GM19452 (cell line): ENCODE measurements around the gene CYP26C1.
"Not testable (repeated sequence)": the region's sequence is repeated elsewhere in the genome, so short reads cannot be mapped to it uniquely, and the experiment has no call there.

ENCODE experiments used
- ATAC-seq: cut with Tn5 transposase; IDR thresholded peaks from one replicate; pipeline ENCODE4 v1.9.1; 2021; ENCODE audit not compliant: unreplicated experiment

CYP26C1 gene

DNA sequence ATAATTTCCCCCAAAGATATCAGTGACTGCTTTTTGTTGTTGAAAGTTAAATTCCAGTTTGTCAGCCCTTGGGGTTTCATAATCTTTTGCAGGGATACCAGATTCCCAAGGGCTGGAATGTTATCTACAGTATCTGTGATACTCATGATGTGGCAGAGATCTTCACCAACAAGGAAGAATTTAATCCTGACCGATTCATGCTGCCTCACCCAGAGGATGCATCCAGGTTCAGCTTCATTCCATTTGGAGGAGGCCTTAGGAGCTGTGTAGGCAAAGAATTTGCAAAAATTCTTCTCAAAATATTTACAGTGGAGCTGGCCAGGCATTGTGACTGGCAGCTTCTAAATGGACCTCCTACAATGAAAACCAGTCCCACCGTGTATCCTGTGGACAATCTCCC is 16.3 kb downstream of the CYP26C1 start:
- no peak for ATAC-seq

DNA sequence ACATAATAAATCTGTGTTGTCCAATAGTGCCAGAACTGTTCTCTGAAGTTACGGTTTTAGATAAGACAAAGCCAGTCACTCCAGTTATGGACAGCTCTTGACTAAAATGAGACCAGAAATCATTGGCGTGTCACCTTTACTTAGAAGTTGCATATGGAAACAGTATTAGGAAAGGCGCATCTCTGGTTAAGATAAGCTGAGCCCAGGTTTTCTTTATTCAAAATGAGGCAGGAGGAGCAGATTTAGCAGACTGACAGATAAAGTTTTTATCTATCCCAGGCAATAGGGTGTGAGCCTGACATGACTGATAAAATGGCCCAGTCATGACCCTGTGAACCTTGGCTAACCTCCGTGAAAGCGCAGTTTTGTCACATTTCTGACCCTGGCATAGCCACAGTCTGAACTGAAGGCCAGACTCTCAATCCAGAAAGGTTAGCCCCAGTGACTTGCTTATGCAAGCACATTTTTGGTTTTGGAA is 17.3 kb downstream of the CYP26C1 start:
- no peak for ATAC-seq

DNA sequence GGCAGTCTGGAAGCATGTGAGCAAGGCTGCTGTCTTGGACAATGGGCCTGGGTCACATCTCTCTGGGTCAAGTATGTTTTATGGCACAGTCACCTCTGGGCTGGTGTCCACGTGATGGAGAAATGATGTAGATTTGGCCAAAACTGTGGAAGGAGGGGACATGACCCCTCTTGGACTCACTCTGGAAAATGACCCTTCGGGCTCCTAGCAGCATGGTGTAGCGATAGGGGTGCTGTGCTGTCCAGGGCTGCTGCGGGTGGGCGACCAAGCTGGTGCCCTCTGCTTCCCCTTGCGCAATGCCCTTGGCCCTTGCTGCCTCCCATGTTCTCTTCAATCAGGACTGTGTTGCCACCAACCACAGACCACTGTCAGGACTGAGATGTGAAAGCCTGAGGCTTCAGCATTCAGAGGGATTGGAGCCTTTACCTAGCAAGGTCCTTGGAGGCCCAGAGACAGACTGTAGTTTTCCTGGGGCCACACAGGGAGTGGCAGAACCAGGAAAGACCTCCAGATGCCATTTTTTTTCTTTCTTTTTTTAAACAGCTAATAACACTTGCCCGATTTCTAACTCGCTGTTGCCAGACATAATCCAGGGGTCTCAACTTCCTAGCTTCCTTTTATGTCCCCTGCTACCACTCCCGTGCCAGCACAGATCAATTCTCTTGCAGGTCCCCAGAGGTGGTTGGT is 19.2 kb downstream of the CYP26C1 start:
- ATAC-seq, result no peak

DNA sequence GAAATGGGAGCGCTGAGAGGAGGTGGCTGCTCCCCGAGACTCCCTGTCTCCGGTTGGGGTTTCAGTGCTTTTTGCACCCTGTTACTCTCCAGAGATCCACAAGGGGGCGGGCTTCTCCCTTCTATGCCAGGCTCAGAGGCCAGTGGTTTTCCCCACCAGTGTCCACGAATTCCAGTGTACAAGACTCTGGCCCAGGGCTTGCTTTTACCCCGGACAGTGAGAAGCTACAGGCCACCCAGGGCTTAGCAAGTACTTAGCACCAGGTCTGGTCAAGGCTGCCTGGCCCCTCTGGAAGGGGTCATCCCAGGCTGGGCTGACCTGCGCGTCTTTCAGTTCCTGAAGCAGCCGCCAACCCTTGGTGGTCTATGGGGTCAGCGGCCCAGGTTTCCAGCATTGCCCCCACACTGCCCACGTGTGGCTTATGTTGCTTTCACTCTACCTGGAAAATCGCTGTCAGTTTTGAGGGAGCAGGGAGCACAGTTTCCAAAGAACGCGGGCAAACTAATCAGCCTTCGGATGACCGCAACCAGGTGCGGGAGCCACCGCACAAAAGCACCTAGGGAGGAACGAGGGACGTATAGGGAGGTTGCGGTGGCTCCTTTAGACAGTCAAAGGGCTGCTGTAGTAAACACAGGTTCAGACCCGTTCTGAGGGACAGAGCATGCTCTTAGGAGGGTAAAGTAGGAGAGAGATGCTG is 19.9 kb downstream of the CYP26C1 start:
- no peak for ATAC-seq

DNA sequence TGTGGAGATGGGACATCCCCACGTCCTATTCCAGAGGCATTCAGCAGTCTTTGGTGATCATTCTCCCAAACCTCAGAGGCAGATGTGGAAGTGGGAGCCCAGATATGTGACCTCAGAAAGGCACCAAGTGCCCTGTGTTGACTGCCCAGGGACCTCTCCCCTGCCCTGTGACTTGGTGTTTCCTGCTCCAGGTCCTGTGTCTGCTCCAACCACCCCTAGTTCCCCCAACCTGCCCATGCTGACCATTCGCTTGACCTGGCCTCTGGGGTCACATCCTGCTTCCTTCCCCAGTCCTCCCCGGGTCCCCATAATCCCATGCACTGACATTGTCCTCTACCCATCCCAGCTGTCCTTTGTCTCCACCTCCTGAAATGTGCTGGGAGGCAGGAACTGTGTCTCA is 20.7 kb downstream of the CYP26C1 start:
- ATAC-seq, result no peak

DNA sequence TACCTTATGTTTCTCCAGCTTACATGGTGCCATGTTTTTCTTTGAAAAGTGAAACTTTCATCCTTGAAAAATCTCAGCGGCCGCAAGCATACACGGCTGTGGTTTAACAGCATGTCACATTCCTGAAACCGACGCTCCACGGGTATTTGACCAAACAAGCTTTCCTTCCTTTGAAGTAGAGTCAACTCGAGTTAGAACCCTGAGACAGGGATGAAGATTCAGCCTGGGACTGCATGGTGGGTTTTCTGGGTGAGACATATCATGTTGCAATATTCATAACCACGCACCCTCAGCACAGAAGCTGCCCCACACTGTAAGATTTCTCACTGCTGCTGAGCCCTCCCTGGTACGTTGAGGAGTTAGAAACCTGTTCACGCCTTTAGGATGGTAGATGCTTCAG is 21.2 kb downstream of the CYP26C1 start:
- no peak for ATAC-seq

DNA sequence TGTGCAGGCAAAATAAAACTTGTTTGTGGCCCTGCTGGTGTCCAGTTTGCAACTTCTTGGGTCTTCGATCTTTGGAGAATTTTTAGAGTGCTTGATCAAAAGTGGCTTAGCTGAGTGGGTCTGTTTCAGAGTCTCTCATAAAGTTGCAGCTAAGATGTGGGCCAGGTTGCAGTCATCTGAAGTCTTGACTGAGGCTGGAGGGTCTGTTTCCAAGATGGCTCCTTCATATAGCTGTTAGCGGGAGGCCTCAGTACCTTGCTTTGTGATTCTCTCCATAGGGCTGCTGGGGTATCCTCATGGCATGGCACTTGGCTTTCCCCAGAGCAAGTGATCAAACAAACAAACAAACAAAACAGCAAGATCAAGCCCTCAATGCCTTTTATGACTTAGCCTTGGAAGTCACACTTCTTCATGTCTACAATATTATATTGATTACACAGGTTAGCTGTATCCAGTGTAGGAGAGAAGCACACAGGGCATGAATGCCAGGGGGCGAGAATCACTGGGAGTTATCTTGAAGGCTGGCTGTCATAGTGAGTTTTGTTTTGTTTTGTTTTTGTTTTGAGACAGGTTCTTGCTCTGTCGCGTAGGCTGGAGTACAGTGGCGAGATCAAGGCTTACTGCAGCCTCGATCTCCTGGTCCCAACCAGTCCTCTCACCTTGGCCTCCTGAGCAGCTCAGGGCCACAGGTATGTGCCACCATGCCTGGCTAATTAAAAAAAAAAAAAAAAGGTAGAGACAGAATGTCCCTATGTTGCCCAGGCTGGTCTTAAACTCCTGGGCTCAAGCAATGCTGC is 23.3 kb downstream of the CYP26C1 start:
- no peak for ATAC-seq

DNA sequence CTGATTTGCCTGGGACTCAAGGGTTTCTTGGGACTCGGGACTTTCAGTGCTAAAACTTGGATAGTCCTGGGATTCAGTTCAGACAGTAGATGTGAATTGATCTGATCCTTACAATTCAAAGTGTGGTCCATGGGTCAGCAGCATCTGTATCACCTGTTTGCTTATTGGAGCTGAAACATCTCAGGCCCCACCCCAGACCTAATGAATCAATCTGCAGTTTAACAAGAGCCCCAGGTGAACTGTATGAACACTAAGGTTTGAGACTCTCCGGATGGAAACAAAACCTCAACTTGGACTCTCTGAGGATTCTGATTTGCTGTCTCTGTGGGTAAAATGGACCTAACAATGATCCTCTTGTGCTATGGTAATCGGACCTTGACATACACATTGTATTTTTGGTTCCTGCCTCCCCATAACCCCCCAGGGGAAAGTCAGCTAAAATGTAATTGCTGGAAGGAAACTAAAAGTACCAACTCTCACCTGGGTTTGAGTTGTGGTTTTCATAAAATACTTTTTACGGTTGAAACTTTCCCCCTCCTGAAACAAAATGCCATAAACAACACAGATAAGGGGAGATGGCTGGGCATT is 24.8 kb downstream of the CYP26C1 start:
- no peak for ATAC-seq

DNA sequence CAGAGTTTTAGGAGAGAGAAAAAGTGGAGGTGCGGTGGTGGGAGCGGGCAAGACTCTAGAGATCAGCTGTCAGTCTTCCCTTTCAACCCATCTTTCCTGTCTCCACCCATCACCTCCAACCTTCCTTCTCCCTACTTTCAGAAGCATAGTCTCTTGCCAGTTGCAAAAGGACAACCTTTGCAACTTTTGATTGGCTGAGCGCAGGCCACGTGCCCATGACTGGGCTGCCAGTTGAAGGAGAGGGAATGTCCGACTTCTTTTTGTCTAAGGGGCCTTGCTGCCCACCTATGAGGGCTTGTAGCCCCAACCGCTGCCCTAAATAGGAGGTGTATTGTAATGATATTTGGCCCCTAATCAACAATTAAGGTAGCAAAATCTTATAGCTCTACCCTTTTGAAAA is 25.7 kb downstream of the CYP26C1 start:
- ATAC-seq, result no peak

DNA sequence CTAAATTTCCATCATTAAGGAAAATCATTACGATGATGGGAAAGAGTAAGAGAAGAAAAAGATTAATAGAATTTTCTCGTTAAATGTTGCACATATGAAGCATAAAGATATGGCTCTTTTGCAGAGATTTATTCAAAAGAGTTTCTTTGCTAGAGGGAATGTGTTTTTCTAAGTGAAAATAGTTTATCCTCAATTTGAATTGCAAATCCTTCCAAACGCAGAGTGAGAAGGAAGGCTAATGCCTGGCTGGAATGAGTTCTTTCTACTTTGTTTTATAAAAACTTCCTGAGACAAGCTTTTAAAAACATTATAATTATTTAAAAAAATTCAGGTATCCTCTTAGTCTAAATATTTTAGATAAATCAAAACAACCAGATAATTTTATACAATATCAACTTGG is 27.2 kb downstream of the CYP26C1 start:
- ATAC-seq, result no peak

DNA sequence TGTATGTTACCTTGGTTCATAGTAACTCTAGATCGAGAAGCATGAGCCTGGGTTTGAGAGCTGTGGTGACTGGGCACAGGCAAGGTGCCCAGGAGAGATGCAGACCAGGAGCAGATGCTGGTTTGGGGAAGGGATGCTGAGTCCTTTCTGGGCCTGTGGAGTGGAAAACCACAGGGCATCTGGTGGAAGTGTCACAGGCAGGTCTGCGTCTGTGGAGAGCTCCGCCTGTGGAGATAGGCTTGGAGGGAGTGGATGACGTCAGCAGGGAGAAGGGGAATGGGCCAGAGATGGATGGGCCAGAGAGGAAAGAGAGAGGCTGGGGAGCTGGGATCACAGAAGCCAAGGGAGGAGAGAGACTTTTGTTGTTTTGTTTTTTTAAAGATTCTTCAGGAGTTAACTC is 27.9 kb downstream of the CYP26C1 start:
- ATAC-seq, result no peak

DNA sequence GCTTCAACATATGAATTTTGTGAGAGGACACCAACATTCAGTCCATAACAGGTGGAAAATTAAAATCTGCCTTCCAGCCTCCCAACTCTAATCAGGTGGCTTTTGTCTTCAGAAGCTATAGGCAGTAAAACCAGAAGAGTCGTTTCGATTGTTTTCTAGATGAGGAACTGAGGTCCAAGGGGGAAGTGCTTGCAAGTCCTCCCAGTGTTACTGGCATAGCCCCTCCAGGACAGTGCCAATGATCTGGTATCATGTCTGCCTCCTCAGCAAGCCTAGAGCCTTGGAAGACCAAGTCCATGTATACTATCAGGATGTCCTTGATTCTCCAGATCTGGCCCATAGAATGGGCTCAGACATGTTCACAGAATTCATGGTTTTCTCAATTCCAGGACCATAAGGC is 30.0 kb downstream of the CYP26C1 start:
- ATAC-seq, result no peak

DNA sequence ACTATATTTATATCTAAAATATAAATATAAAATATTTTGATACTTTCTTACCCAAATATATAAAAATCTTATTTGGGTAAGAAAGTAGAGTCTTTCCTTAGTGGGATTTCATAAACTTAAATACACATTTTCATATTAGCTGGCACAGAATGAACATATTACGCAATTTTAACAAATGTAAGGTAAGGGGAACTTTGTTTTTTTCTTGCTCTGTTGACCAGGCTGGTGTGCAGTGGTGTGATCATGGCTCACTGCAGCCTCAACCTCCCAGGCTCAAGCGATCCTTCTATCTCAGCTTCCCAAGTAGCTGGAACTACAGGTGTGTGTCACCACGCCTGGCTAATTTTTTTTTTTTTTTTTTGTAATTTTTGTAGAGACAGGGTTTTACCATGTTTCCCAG is 31.4 kb downstream of the CYP26C1 start:
- no peak for ATAC-seq

DNA sequence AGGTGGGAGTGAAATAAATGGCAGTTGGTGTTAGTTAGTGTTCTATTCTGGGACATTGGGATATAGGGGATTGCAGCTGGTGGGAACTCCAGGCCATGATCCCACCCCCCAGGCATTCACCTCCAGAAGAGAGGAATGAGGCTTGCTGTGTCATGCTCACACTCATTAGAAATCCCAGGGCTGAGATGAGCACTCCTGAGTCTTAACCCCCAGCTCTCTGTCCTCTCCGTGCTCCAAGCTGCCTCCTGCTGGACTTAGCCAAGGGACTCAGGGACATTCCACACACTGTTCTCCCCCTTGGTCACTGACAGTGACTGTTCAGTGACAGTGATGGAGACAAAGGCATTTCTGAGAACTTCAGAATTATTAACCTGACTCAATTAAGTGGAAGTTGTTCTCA is 34.6 kb downstream of the CYP26C1 start:
- no peak for ATAC-seq

DNA sequence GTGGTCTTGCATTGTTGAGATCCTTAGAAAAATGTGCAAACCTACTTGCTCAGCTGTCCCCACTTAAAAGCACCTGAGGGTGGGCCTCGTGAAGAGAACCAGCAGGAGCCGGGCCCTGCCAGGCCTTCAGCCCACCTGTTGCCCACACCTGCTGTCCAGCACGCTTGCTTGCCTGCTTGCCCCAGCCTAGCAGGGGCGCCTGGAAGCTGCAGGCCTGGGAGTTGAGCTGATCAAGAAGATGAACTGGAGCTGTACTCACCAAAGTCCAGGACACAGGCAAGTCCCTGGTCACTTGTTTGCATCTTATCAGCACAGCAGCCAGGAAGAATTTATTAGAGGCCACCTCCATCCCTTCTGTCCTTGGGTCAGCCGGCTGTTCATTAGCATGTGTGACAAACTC is 36.3 kb downstream of the CYP26C1 start:
- no peak for ATAC-seq

DNA sequence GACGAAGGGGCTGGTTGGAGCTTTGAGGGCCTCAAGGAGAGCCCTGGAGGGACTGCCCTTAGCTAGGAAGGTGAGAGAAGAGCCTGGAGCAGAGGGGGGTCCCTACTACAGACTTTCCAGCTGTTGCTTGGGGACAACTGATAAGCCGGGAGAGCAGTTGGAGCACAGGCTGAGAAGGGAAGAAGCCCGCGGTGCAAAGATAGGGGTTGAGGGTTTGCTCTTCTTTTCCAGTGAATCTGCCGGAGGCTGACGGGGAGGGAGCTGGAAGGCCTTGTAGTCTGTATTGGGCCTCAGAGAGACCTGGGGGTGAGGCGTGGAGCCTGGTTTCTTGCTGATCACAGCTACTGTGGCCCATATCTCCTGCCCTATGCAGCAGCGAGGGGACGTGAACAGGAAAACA is 36.8 kb downstream of the CYP26C1 start:
- no peak for ATAC-seq

DNA sequence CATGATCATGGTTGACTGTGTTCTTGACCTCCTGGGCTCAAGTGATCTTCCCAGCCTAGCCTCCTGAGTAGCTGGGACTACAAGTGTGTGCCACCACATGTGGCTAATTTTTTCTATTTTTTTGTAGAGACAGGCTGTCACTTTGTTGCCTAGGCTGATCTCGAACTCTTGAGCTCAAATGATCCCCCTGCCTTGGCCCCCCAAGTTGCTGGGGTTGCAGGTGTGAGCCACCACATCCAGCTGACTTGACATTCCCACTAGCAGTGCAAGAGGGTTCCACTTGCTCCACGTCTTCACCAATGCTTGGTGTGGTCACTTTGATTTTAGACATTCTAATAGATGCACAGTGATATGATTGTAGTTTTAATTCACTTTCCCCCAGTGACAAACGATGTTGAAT is 38.2 kb downstream of the CYP26C1 start:
- ATAC-seq, result no peak

DNA sequence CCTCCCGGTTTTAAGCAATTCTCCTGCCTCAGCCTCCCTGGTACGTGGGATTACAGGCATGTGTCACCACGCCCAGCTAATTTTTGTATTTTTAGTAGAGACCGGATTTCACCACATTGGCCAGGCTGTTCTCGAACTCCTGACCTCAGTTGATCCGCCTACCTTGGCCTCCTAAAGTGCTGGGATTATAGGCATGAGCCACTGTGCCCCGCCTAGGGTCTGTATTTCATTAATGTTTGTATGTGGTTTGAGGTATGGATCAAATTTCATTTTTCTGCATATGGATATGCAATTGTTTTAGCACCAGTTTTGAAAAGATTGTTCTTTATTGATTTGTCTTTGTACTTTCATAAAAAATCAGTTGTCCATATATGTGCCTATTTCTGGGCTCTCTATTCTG is 39.1 kb downstream of the CYP26C1 start:
- ATAC-seq, result no peak

DNA sequence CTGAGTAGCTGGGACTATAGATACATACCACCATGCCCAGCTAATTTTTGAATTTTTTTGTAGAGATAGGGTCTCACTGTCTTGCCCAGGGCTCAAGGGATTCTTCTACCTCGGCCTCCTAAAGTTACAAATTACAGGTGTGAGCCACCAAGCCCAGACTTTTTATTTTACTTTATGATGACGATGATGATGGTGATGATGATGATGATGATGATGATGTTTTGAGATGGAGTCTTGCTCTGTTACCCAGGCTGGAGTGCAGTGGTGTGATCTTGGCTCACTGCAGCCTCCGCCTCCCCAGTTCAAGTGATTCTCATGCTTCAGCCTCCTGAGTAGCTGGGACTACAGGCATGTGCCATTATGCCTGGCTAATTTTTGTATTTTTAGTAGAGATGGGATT is 40.5 kb downstream of the CYP26C1 start:
- not testable (repeated sequence) for ATAC-seq

DNA sequence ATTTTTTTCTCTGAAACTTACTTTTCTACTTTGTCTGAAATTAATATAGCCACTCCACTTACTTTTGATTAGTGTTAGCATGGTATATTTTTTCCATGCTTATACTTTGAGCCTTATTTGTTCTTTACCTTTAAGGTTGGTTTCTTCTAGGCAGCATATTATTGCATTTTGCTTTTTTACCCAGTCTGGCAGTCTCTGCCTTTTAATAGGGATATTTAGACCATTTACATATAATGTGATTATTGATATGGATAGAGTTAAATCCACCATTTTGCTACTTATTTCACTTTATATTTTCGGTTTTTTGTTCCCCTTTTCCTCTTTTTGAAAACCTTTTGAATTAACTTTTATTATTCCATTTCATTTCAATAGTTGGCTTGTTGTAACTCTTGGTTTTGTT is 43.4 kb downstream of the CYP26C1 start:
- no peak for ATAC-seq

DNA sequence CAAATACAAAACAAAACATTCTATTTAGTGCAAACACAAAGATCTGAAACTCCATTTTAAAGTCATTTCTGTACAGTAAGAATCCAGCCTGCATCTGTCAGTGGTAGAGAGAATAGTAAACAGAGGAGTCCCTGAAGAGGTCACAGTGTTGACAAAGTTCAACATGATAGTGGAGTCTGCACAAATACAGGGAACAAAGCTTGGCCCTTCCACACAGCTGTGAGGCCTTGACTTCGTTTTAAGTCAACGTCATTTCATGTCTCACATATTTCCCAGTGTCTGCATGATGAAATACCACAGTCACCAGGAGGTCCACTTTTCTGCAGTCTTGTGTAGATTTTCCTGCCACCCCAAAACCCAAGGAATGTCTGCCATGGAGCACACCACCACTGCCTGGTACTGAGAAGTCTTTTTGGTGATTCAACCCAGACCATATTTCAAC is 46.1 kb downstream of the CYP26C1 start:
- ATAC-seq, result peak; percentile 26
